ENCODE data around the gene MCMBP. TPM values are rescaled to one million over a fixed set of nuclear protein-coding genes. Genes with fewer than 3 reads are reported as not detected.

The MCMBP gene
- total RNA-seq, 1 donor: 56.1 TPM

- H3K4me3 ChIP-seq (ENCODE audit: low read depth, low read length): no peak overlapping the region
- no peak for TF ChIP-seq CTCF (IDR thresholded peaks at IDR 0.05; ENCODE audit: insufficient read depth, low read depth, low read length)
- no peak for DNase-seq (ENCODE audit: low read depth)
Observed at GRCh38 chr10:119827430-119827829, 45.2 kb downstream of the MCMBP start.

- TF ChIP-seq CTCF (IDR thresholded peaks at IDR 0.05; ENCODE audit: insufficient read depth, low read depth, low read length): no peak
- H3K4me3 ChIP-seq (ENCODE audit: low read depth, low read length): no peak overlapping the region
- no peak for DNase-seq (ENCODE audit: low read depth)
Observed at GRCh38 chr10:119826771-119827170, 45.9 kb downstream of the MCMBP start.

- DNase-seq (ENCODE audit: low read depth): no peak
- no peak for TF ChIP-seq CTCF (IDR thresholded peaks at IDR 0.05; ENCODE audit: insufficient read depth, low read depth, low read length)
- no peak overlapping the region for H3K4me3 ChIP-seq (ENCODE audit: low read depth, low read length)
Observed at GRCh38 chr10:119824299-119824698, 48.3 kb downstream of the MCMBP start.

- H3K4me3 ChIP-seq (ENCODE audit: low read depth, low read length): no peak overlapping the region
- DNase-seq (ENCODE audit: low read depth): no peak
- no peak for TF ChIP-seq CTCF (IDR thresholded peaks at IDR 0.05; ENCODE audit: insufficient read depth, low read depth, low read length)
Observed at GRCh38 chr10:119821182-119821581, 51.5 kb downstream of the MCMBP start.

- TF ChIP-seq CTCF (IDR thresholded peaks at IDR 0.05; ENCODE audit: insufficient read depth, low read depth, low read length): no peak
- H3K4me3 ChIP-seq (ENCODE audit: low read depth, low read length): peak overlapping the region; percentile 56
- DNase-seq (ENCODE audit: low read depth): no peak
Observed at GRCh38 chr10:119818889-119819270, 53.8 kb downstream of the MCMBP start.

- DNase-seq (ENCODE audit: low read depth): peak; percentile 72
- H3K4me3 ChIP-seq (ENCODE audit: low read depth, low read length): peak overlapping the region; percentile 56
Observed at GRCh38 chr10:119817991-119818888, 54.4 kb downstream of the MCMBP start.

More at GRCh38 chr10:119817991-119818888, 54.4 kb downstream of the MCMBP start:
- peak; percentile 26 for TF ChIP-seq CTCF (IDR thresholded peaks at IDR 0.05; ENCODE audit: insufficient read depth, low read depth, low read length)
